Esophagus (tissue), 2 donors: ENCODE data around the gene TMOD2. TPM values are rescaled to one million over a fixed set of nuclear protein-coding genes. Genes with fewer than 3 reads are reported as not detected.
"Not testable (repeated sequence)": the region's sequence is repeated elsewhere in the genome, so short reads cannot be mapped to it uniquely, and the experiment has no call there.

Experiments
- H3K27ac ChIP-seq, 2 donors: one replicate each; pipeline ENCODE4 v1.5.1; 2013; ENCODE audit warnings: low read depth in 2 of 2, mild to moderate bottlenecking in 2 of 2, inconsistent platforms in 1 of 2, low read length in 1 of 2, moderate library complexity in 1 of 2
- H3K27me3 ChIP-seq, 2 donors: one replicate each; pipeline ENCODE4 v1.6.1; 2013; ENCODE audit warnings: low read length in 2 of 2, control low read depth in 1 of 2, mild to moderate bottlenecking in 1 of 2; ENCODE audit not compliant: insufficient read depth in 2 of 2, control insufficient read depth in 1 of 2
- H3K36me3 ChIP-seq, 2 donors: one replicate each; pipeline ENCODE4 v1.6.1; 2013; ENCODE audit warnings: low read length in 1 of 2; ENCODE audit not compliant: control insufficient read depth in 2 of 2, insufficient read depth in 2 of 2
- H3K4me1 ChIP-seq, 2 donors: one replicate each; pipeline ENCODE4 v1.6.1; 2013; ENCODE audit warnings: low read length in 1 of 2; ENCODE audit not compliant: control insufficient read depth in 2 of 2, insufficient read depth in 2 of 2
- H3K4me3 ChIP-seq, 2 donors: one replicate each; pipeline ENCODE4 v1.5.1; 2013; ENCODE audit warnings: low read length in 2 of 2, mild to moderate bottlenecking in 2 of 2, low read depth in 1 of 2, moderate library complexity in 1 of 2
- H3K9me3 ChIP-seq, 2 donors: one replicate each; pipeline ENCODE4 v1.6.1; 2013; ENCODE audit warnings: mild to moderate bottlenecking in 2 of 2, low read depth in 1 of 2, low read length in 1 of 2, moderate library complexity in 1 of 2; ENCODE audit not compliant: control insufficient read depth in 2 of 2, insufficient read depth in 1 of 2
- WGBS, 2 donors: extraction: QIAGEN DNeasy Blood & Tissue Kit; methylation state at CpG; one replicate each; pipeline ENCODE4 v1.1.7; 2013; 5-methylcytosine and 5-hydroxymethylcytosine counted together
- polyA plus RNA-seq, 2 donors: library from polyadenylated mRNA; stranded (reverse); fragments of 200-250 nt; gene quantifications; one replicate each; pipeline ENCODE4 v1.2.3, GENCODE V29; 2013
- donor health status: healthy with polysubstance abuse.
- donor health status: Bipolar disorder and iron deficiency.

The TMOD2 gene
- polyA plus RNA-seq, 2 donors, result 1.2 TPM

- Histone ChIP-seq H3K27me3 (no peaks in the 10 kb centered on the region), H3K36me3 (peaks cover 0 to 2% of the 10 kb centered on the region in 2 donors), H3K4me3 (no peak overlapping the region), H3K4me1 (no peaks in the 10 kb centered on the region), H3K27ac (peak overlapping the region in 1 of 2 donors; percentile 55), H3K9me3 (no peaks in the 10 kb centered on the region)
- 48 to 61% methylated on average over 2 of the region's 2 CpGs for WGBS, 2 donors
Measured at GRCh38 chr15:51781506-51781905, 30.1 kb downstream of the TMOD2 start.

GRCh38 chr15:51782357-51782896 is 31.0 kb downstream of the TMOD2 start:
- no peaks in the 10 kb centered on the region for H3K9me3 ChIP-seq
- H3K36me3 ChIP-seq, result peaks cover 0 to 4% of the 10 kb centered on the region in 2 donors
- H3K4me3 ChIP-seq, result no peak overlapping the region
- 86 to 91% methylated on average over 7 of the region's 7 CpGs for WGBS, 2 donors
- no peak overlapping the region for H3K27ac ChIP-seq
- no peaks in the 10 kb centered on the region for H3K4me1 ChIP-seq
- H3K27me3 ChIP-seq, result no peaks in the 10 kb centered on the region

GRCh38 chr15:51783967-51784366 is 32.6 kb downstream of the TMOD2 start:
- Histone ChIP-seq H3K9me3 (no peaks in the 10 kb centered on the region), H3K36me3 (peaks cover 0 to 4% of the 10 kb centered on the region in 2 donors), H3K4me3 (no peak overlapping the region), H3K27ac (no peak overlapping the region), H3K27me3 (no peaks in the 10 kb centered on the region), H3K4me1 (no peaks in the 10 kb centered on the region)
- 50 to 66% methylated on average over 3 of the region's 3 CpGs for WGBS, 2 donors

- 90 to 94% methylated on average over 11 of the region's 11 CpGs for WGBS, 2 donors
- not testable (repeated sequence) for H3K4me3 ChIP-seq, H3K27me3 ChIP-seq, H3K9me3 ChIP-seq, H3K36me3 ChIP-seq, H3K27ac ChIP-seq, H3K4me1 ChIP-seq
Measured at GRCh38 chr15:51787130-51787529, 35.7 kb downstream of the TMOD2 start.

- H3K4me1 ChIP-seq, H3K27me3 ChIP-seq: not testable (repeated sequence)
- WGBS, 2 donors, result 95 to 96% methylated on average over 4 of the region's 4 CpGs
Measured at GRCh38 chr15:51792474-51792873, 41.1 kb downstream of the TMOD2 start.

GRCh38 chr15:51793521-51794305 is 42.3 kb downstream of the TMOD2 start:
- peaks cover 0 to 3% of the 10 kb centered on the region in 2 donors for H3K36me3 ChIP-seq
- no peaks in the 10 kb centered on the region for H3K27me3 ChIP-seq
- WGBS, 2 donors, result 50 to 62% methylated on average over 4 of the region's 4 CpGs
- H3K27ac ChIP-seq, result no peak overlapping the region
- no peaks in the 10 kb centered on the region for H3K9me3 ChIP-seq
- H3K4me3 ChIP-seq, result no peak overlapping the region
- peaks cover 0 to 3% of the 10 kb centered on the region in 2 donors for H3K4me1 ChIP-seq

More at GRCh38 chr15:51792474-51792873, 41.1 kb downstream of the TMOD2 start:
- not testable (repeated sequence) for H3K36me3 ChIP-seq, H3K9me3 ChIP-seq, H3K27ac ChIP-seq, H3K4me3 ChIP-seq

GRCh38 chr15:51796847-51797401 is 45.5 kb downstream of the TMOD2 start:
- Histone ChIP-seq H3K4me3 (no peak overlapping the region), H3K36me3 (peaks cover 0 to 3% of the 10 kb centered on the region in 2 donors), H3K27me3 (no peaks in the 10 kb centered on the region), H3K9me3 (no peaks in the 10 kb centered on the region), H3K27ac (no peak overlapping the region), H3K4me1 (peaks cover 0 to 3% of the 10 kb centered on the region in 2 donors)
- WGBS, 2 donors, result 71 to 87% methylated on average over 10 of the region's 10 CpGs

GRCh38 chr15:51798281-51798680 is 46.9 kb downstream of the TMOD2 start:
- H3K4me3 ChIP-seq, result no peak overlapping the region
- no peaks in the 10 kb centered on the region for H3K9me3 ChIP-seq
- H3K27ac ChIP-seq, result no peak overlapping the region
- WGBS, 2 donors, result 88 to 93% methylated on average over 1 of the region's 1 CpG
- no peaks in the 10 kb centered on the region for H3K27me3 ChIP-seq
- H3K4me1 ChIP-seq, result peaks cover 0 to 3% of the 10 kb centered on the region in 2 donors
- peaks cover 0 to 3% of the 10 kb centered on the region in 2 donors for H3K36me3 ChIP-seq

GRCh38 chr15:51799282-51800252 is 48.2 kb downstream of the TMOD2 start:
- Histone ChIP-seq H3K27ac (no peak overlapping the region), H3K36me3 (peaks cover 0 to 3% of the 10 kb centered on the region in 2 donors), H3K4me3 (no peak overlapping the region), H3K27me3 (no peaks in the 10 kb centered on the region), H3K4me1 (no peaks in the 10 kb centered on the region), H3K9me3 (no peaks in the 10 kb centered on the region)
- WGBS, 2 donors, result 84 to 86% methylated on average over 6 of the region's 6 CpGs
